DMS 273 (cell line): ENCODE measurements around the gene FYCO1.
A peak's percentile ranks its signal among the peaks of the same experiment; 100 is the strongest.

Experiments
- DNase-seq: peaks from one replicate; lab custom pipeline; 2025; ENCODE audit not compliant: unreplicated experiment; lab: John Stamatoyannopoulos, UW

The FYCO1 gene

GRCh38 chr3:45917146-45917898 is 78.3 kb downstream of the FYCO1 start:
- DNase-seq = peak; percentile 92

GRCh38 chr3:45915518-45916231 is 79.9 kb downstream of the FYCO1 start:
- peak; percentile 82 for DNase-seq

DNA sequence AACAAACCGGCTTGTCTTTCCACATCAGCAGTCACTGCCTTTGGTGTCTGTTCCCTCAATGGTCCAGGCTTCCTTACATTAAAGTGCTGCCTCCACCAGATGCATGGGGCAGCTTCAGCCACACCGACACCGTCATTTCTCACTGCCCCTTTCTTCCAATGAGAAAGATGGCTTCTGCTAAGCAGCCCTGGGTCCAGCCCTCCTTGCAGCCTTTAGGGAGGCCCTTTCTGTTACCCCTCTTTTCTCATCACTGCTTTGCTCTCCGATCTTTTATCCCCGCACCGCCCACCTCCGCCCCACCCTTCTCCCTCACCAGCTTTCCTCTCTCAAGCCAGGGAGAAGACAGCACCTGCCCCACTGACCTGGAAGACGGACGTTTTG is 80.6 kb downstream of the FYCO1 start:
- DNase-seq = no peak

DNA sequence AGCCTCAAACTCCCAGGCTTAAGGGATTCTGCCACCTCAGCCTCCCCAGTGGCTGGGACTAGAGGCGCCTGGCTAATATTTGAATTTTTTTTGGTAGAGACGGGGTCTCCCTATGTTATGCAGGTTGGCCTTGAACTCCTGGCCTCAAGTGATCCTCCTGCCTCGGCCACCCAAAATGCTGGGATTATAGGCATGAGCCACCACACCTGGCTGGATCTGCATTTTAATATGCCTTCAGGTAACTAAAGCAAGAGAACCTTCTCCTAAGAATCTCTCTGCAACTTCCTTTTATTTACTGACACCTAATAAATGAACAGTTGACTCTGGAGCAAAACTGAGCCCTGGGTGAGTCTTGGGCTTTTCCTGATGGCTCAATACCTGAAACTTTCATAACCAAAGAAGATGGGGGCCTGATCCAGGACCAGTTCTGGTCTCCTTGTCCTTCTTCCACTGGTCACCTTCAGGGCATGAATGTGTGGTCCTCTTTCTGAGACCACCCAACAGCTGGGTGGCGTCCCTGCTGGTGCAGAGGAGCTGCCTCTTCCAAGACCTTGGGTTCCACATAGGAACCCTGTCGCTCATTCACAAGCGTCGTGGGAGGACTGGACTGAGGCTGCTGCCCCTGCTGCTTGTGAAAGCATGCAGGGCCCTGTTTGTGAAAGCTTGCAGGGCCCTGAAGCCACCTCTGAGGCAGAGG is 81.1 kb downstream of the FYCO1 start:
- no peak for DNase-seq

DNA sequence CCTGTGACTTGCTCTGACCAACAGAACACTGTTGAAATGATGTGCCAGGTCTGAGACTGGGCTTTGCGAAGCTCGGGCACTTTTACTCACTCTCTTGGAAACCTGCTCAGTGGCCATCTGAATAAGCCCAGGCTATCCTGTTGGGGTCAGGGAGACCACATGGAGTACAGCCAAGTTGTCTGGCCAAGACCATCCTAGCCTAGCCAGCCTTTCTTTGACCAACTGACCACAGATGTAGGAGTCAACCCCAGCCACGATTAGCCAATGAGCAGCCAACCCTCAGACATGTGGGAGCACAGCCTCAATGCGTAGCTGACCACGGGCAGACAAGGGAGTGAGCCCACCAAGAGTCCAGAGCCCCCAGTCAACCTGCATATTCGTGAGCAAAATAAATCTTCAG is 83.2 kb downstream of the FYCO1 start:
- no peak for DNase-seq

DNA sequence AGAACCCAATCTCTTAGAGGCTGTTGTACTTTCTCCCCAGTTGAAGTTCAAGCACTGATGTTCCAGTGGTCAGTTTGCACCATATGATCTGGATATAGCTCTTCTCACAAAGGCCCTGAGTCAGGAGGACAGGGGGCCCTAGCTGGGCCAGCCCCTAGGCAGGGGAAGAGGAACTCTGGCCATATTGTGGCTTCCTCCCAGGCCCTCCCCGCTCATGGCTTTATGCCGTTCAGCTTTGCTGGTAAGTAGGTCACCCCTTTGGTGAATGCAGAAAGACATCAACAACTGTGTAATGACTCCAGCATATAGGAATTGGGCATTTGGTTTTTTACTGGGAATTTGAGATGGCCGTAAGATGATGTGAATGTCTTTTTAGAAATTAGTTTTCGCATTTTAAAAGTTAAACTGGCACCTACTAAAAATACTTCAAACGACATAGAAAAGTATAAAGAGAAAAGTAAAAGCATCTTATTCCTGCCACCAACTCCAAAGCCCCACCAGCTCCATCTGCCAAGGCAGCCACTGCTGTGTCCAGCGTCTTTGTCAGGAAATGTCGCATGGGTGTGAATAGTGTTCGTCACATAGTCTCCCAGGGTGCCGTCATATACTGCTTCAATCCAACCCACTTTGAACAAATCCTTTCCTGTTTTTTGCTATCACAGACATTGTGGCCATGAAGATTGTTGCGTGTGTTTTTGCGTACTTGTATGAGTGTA is 84.0 kb downstream of the FYCO1 start:
- DNase-seq = no peak

- DNase-seq = peak; percentile 22
Measured at GRCh38 chr3:45910892-45911291, 84.7 kb downstream of the FYCO1 start.

DNA sequence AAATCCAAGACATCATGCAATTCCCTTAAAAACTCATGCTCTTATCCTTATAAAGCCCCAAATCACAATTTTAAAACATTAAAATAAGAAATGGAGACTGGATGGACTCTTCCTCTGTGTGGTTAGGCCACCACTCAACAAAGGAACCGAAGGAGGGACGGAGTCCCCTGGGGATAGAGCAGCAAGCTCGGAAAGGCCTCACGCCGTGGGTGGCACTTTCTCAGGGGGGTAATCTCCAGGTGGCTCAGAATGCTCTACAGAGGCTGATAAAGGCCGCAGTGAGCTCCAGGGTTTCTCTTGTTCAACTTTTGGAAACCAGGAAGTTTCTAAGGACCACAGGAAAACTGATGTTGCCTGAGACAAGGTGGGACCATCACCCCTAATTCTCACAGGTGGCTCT is 86.1 kb downstream of the FYCO1 start:
- no peak for DNase-seq

DNA sequence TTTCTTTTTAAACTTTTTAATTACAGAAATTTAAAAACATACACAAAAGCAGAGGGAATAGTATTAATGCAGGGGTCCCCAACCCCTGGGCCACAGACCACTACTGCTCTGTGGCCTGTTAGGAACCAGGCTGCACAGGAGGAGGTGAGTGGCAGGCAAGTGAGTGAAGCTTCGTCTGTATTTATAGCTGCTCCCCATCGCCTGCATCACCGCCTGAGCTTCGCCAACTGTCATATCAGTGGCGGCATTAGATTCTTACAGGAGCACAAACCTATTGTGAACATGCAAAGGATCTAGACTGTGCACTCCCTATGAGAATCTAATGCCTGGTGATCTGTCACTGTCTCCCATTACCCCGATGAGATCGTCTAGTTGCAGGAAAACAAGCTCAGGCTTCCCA is 86.9 kb downstream of the FYCO1 start:
- DNase-seq = no peak

- DNase-seq = no peak
Measured at GRCh38 chr3:45907769-45908705, 87.6 kb downstream of the FYCO1 start.

DNA sequence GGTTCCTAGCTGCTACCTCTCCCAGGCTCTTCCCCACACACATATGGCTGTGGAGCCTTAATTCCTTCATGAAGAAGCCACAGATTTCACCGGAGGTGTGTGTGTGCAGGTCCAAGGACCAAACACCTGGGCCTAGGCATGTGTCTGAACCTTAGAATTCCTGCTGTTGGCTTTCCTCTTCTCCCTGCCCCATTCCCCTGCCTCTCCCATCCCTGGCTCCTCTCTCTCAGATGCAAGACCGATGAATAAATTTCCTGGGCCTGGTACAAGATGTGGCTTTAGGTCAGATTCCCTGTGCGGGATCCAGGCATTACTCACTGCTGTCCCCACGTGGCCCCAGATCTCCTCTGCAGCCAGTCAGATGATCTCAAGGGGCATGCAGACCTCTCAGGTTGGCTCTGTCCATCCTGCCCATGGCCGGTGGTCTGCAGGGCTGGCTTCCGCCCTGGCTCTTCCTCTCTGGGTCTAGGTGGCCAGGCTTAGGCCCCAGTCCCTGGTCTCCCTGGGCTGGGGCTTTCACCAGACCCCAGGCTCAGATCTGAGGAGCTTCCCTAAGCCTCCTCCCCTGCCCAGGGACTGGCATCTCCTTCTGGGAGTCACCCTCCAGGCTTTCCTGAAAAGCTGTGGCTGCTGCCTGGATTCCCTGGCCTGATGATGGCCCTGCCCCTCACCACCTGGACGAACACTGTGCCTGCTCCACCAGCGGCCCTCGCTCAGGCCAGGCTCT is 88.8 kb downstream of the FYCO1 start:
- DNase-seq = peak; percentile 9

- no peak for DNase-seq
Measured at GRCh38 chr3:45905755-45906154, 89.9 kb downstream of the FYCO1 start.

GRCh38 chr3:45904931-45905330 is 90.7 kb downstream of the FYCO1 start:
- DNase-seq = no peak

DNA sequence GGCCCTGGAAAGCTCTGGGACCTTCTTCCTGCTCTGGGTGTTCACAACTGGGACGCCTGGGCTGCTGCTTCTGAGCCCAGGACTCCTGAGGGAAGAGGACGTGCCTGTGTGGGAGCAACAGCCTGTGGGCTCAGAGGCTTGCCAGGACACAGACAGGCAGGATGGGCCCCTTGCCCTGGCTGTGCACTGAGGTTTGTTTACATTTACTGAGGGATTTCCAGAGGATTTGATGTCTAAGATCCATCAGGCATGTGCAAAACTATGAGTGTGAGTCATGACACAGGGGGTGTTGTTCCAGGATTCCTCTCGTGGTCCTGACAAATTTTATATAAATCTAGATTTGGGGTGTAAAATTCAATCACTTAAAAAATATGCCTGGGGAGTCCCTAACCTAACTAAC is 98.7 kb downstream of the FYCO1 start:
- DNase-seq = no peak

GRCh38 chr3:45895686-45896468 is 99.7 kb downstream of the FYCO1 start:
- peak; percentile 10 for DNase-seq

DNA sequence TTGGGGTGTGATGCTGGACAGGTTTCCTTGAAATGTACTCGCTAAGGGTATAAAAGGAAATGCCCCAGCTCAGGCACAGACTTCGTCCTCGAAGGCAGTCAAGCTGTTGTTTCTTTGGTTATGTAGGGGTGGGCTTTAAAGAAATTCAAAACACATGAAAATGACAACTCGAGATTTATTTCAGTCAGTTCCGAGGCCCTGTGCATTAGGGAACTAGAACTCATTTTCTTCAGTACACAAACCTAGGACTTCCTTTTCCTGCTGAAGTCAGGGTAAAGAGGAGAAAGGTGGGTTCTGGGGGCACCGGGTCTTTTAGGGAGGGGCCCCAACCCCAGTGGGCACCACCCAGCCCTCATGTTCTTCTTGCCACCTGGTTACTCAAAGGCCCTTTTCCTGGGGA is 101.6 kb downstream of the FYCO1 start:
- DNase-seq = no peak

DNA sequence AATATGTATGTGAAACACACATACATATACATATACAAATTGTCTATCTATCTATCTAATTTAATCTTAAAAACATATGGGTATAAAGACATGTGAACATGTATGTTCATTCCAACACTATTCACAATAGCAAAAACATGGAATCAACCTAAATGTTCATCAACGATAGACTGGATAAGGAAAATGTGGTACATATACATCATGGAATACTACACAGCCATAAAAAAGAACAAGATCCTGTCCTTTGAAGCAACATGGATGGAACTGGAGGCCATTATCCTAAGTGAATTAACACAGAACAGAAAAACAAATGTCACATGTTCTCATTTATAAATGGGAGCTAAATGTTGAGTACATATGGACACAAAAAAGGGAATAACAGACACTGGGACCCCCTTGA is 103.5 kb downstream of the FYCO1 start:
- no peak for DNase-seq

DNA sequence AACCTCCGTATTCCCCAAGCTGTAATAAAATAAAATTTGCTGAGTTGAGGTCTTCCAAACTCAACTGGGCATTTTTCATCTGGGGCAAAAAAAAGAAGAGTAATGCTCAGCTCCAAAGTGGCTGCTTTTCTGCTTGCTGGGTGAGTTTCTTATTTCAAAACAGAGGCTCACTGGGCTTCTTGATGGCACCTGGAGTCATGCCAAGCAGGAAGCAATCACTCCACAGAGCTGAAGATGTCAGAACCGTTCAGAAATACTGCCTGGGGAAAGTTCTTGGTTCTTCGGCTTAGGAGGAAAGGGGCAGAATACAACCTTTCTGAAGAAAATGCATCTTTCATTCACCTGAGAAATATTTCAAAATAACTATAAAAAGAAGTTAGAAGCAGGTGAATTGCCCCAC is 105.2 kb downstream of the FYCO1 start:
- DNase-seq = peak; percentile 62

DNA sequence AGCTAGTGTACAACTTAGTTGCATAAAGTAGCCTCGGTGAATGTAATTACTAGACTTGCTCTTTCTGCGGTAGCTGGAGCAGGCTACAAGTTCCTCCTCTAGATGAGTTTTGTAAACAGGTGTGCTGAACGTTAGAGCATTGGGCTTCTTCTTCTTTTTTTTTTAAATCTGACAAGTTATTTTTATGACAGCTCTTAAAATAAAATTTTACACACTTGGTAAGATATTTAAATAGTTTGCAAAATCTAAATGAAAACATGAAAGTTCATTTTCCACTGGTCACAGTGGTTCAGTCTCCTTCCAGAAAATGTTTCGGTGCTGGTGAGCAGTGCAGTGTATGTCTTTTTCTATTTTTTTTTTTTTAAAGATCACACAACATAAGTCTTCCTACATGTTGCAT is 106.3 kb downstream of the FYCO1 start:
- DNase-seq = no peak
